WTC11 (cell line): ENCODE results near the gene ETV6. TPM values are rescaled to one million over a fixed set of nuclear protein-coding genes. Genes with fewer than 3 reads are reported as not detected.

Experiments
- ATAC-seq: fragments of 200-7000 bp; cut with Tn5 transposase; 2 replicates; pipeline ENCODE4 v1.10.0; 2021; ENCODE audit warnings: mild to moderate bottlenecking, moderate library complexity
- CTCF ChIA-PET: fragments of 300-600 bp; sonication (Branson Sonifier 250); formaldehyde crosslinking; loops from one replicate; lab custom pipeline; 2021; ENCODE audit warnings: antibody characterized with exemption; lab: Charles Lee
- POLR2A ChIA-PET: fragments of 350-600 bp; sonication (Branson Sonifier 250); formaldehyde crosslinking; loops from one replicate; lab custom pipeline; 2021; ENCODE audit warnings: antibody characterized with exemption; lab: Charles Lee
- DNase-seq: peaks from one replicate; pipeline ENCODE4 v3.0.0; 2021; ENCODE audit warnings: low spot score
- H3K27ac Mint-ChIP-seq: 2 replicates; pipeline ENCODE4 v1.8.0; 2021; ENCODE audit warnings: mixed read lengths
- H3K27me3 Mint-ChIP-seq: 2 replicates; pipeline ENCODE4 v1.8.0; 2021; ENCODE audit warnings: low read depth, mild to moderate bottlenecking, moderate library complexity, mixed read lengths
- H3K36me3 Mint-ChIP-seq: 2 replicates; pipeline ENCODE4 v1.8.0; 2021; ENCODE audit warnings: mixed read lengths
- H3K4me1 Mint-ChIP-seq: 2 replicates; pipeline ENCODE4 v1.8.0; 2022; ENCODE audit warnings: mixed read lengths
- H3K4me3 Mint-ChIP-seq: 2 replicates; pipeline ENCODE4 v1.8.0; 2021; ENCODE audit warnings: mild to moderate bottlenecking, moderate library complexity, mixed read lengths
- H3K9me3 Mint-ChIP-seq: 2 replicates; pipeline ENCODE4 v1.8.0; 2021; ENCODE audit warnings: mixed read lengths
- ATF3 ChIP-seq: sonication (generic); formaldehyde crosslinking; conservative IDR thresholded peaks from 2 replicates; pipeline ENCODE4 v1.8.1; 2022; ENCODE audit warnings: mild to moderate bottlenecking, missing genetic modification reagents
- CDX4 ChIP-seq: fragments of 250-450 bp; sonication (Bioruptor Pico); IDR thresholded peaks from 2 replicates; pipeline ENCODE4 v1.9.0; 2021; ENCODE audit warnings: moderate library complexity, mild to moderate bottlenecking, inconsistent platforms, borderline replicate concordance
- CREB1 ChIP-seq: sonication (generic); formaldehyde crosslinking; IDR thresholded peaks from 2 replicates; pipeline ENCODE4 v1.8.0; 2023; ENCODE audit warnings: mild to moderate bottlenecking, missing genetic modification reagents
- ELF4 ChIP-seq: sonication (generic); formaldehyde crosslinking; IDR thresholded peaks from 2 replicates; pipeline ENCODE4 v1.8.1; 2022; ENCODE audit warnings: low read depth, mild to moderate bottlenecking, moderate library complexity, missing genetic modification reagents
- ESRRA ChIP-seq: sonication (generic); formaldehyde crosslinking; IDR thresholded peaks from 2 replicates; pipeline ENCODE4 v1.8.1; 2022; ENCODE audit warnings: mild to moderate bottlenecking, missing genetic modification reagents, borderline replicate concordance
- HMGA2 ChIP-seq: fragments of 250-450 bp; sonication (Bioruptor Pico); IDR thresholded peaks from 2 replicates; pipeline ENCODE4 v1.4.0; 2021; ENCODE audit warnings: mild to moderate bottlenecking, moderate library complexity
- IRF2 ChIP-seq: sonication (generic); formaldehyde crosslinking; IDR thresholded peaks from 2 replicates; pipeline ENCODE4 v1.8.0; 2022; ENCODE audit warnings: low read depth, missing genetic modification reagents, borderline replicate concordance
- NFYB ChIP-seq: sonication (generic); formaldehyde crosslinking; conservative IDR thresholded peaks from 2 replicates; pipeline ENCODE4 v1.8.0; 2022; ENCODE audit warnings: low read depth, missing genetic modification reagents
- OVOL2 ChIP-seq: fragments of 250-450 bp; sonication (Bioruptor Pico); IDR thresholded peaks from 2 replicates; pipeline ENCODE4 v1.9.0; 2021; ENCODE audit warnings: mild to moderate bottlenecking, borderline replicate concordance
- TCF7 ChIP-seq: sonication (generic); formaldehyde crosslinking; IDR thresholded peaks from 2 replicates; pipeline ENCODE4 v1.8.0; 2022; ENCODE audit warnings: mild to moderate bottlenecking, low read depth, missing genetic modification reagents, moderate library complexity
- USF2 ChIP-seq: sonication (generic); formaldehyde crosslinking; IDR thresholded peaks from 2 replicates; pipeline ENCODE4 v1.8.1; 2023; ENCODE audit warnings: mild to moderate bottlenecking, missing genetic modification reagents, moderate library complexity
- ZNF416 ChIP-seq: fragments of 250-450 bp; sonication (Bioruptor Pico); IDR thresholded peaks from 2 replicates; pipeline ENCODE4 v1.9.0; 2021; ENCODE audit warnings: mild to moderate bottlenecking, inconsistent platforms
- total RNA-seq: library from RNA; stranded (reverse); gene quantifications from 3 replicates; pipeline ENCODE4 v1.2.3, GENCODE V29; 2021
- TF ChIP-seq, protein P1 (sequence below): sonication (generic); formaldehyde crosslinking; IDR thresholded peaks from 2 replicates; pipeline ENCODE4 v1.8.0; 2022; ENCODE audit warnings: mild to moderate bottlenecking, missing genetic modification reagents
- TF ChIP-seq, protein P2 (sequence below): sonication (generic); formaldehyde crosslinking; IDR thresholded peaks from 2 replicates; pipeline ENCODE4 v1.8.1; 2023; ENCODE audit warnings: mild to moderate bottlenecking, missing genetic modification reagents, moderate library complexity
- TF ChIP-seq, protein P3 (sequence below): fragments of 250-450 bp; sonication (Bioruptor Pico); IDR thresholded peaks from 2 replicates; pipeline ENCODE4 v1.9.0; 2021; ENCODE audit warnings: mild to moderate bottlenecking
- TF ChIP-seq, protein P4 (sequence below): sonication (generic); formaldehyde crosslinking; IDR thresholded peaks from 2 replicates; pipeline ENCODE4 v1.8.1; 2022; ENCODE audit warnings: low read depth, mild to moderate bottlenecking, moderate library complexity, missing genetic modification reagents, borderline replicate concordance
- TF ChIP-seq, protein P5 (sequence below): sonication (generic); formaldehyde crosslinking; IDR thresholded peaks from 2 replicates; pipeline ENCODE4 v1.8.0; 2023; ENCODE audit warnings: mild to moderate bottlenecking, missing genetic modification reagents
- TF ChIP-seq, protein P6 (sequence below): fragments of 250-450 bp; sonication (Bioruptor Pico); conservative IDR thresholded peaks from 2 replicates; pipeline ENCODE4 v1.9.0; 2021; ENCODE audit warnings: mild to moderate bottlenecking

Gene ETV6
- total RNA-seq, 1 experiment from 2014 or later = 23.5 TPM

- TF ChIP-seq, protein P1, sequence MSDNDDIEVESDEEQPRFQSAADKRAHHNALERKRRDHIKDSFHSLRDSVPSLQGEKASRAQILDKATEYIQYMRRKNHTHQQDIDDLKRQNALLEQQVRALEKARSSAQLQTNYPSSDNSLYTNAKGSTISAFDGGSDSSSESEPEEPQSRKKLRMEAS (CRISPR knock-in tag) = no peak
- TF ChIP-seq ELF4 (CRISPR knock-in tag) = no peak
- TF ChIP-seq CREB1 (CRISPR knock-in tag) = no peak
- TF ChIP-seq, protein P2, sequence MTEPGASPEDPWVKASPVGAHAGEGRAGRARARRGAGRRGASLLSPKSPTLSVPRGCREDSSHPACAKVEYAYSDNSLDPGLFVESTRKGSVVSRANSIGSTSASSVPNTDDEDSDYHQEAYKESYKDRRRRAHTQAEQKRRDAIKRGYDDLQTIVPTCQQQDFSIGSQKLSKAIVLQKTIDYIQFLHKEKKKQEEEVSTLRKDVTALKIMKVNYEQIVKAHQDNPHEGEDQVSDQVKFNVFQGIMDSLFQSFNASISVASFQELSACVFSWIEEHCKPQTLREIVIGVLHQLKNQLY (CRISPR knock-in tag) = no peak
- TF ChIP-seq CDX4 (CRISPR knock-in tag) = no peak
- TF ChIP-seq NFYB = no peak
- TF ChIP-seq, protein P3, sequence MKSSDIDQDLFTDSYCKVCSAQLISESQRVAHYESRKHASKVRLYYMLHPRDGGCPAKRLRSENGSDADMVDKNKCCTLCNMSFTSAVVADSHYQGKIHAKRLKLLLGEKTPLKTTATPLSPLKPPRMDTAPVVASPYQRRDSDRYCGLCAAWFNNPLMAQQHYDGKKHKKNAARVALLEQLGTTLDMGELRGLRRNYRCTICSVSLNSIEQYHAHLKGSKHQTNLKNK (CRISPR knock-in tag) = no peak
- no peak for TF ChIP-seq ATF3 (CRISPR knock-in tag)
- TF ChIP-seq IRF2 (CRISPR knock-in tag) = no peak
- TF ChIP-seq ESRRA (CRISPR knock-in tag) = no peak
- CTCF ChIA-PET = interaction anchor here (1.1 to 2.5 kb wide), 4 partner anchors 14 to 122 kb away, joined by 3 to 22 read pairs (median 3); no protein-coding TSS in a partner anchor
- peaks cover 13% of the 10 kb centered on the region for H3K9me3 Mint-ChIP-seq
- no peak overlapping the region for H3K4me3 Mint-ChIP-seq
- no peaks in the 10 kb centered on the region for H3K27me3 Mint-ChIP-seq
- peaks cover 51% of the 10 kb centered on the region for H3K4me1 Mint-ChIP-seq
- H3K27ac Mint-ChIP-seq = peak overlapping the region; percentile 85
- ATAC-seq (peak; percentile 58), DNase-seq (no peak)
- peaks cover 16% of the 10 kb centered on the region for H3K36me3 Mint-ChIP-seq
- POLR2A ChIA-PET = interaction anchor here (0.5 to 1.0 kb wide), 2 partner anchors 27 to 267 kb away, joined by 3 to 4 read pairs; partner anchors contain the start of gene ETV6
These were observed 26.6 kb upstream of the ETV6 start for GRCh38 chr12:11622876-11623281.

DNA sequence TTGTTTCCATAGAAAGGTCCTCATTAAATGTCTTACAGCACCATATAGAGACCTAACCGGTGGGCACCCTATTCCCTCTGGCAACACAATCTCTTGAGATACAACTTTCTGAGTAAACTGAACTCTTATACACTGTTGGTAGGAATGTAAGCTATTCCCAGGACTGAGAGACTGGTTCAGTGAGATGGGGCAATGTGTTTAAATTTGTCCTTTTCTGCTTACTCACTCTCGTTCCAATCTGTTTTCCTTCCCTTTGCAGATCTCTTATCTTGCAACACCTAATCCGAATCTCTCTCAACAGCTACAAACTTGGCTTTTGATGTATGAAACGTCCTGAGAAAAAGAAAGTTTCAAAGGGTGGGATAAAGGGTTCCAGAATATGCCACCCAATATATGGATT, 26.1 kb upstream of the ETV6 start:
- peak; percentile 25; the same call in 1 of the 2 replicates for ATAC-seq
- Mint-ChIP-seq H3K4me1 (peaks cover 47% of the 10 kb centered on the region), H3K9me3 (peaks cover 13% of the 10 kb centered on the region), H3K27ac (peak overlapping the region; percentile 85), H3K36me3 (peaks cover 16% of the 10 kb centered on the region), H3K27me3 (no peaks in the 10 kb centered on the region), H3K4me3 (no peak overlapping the region)
- TF ChIP-seq, protein P3 (CRISPR knock-in tag) = no peak
- no peak for TF ChIP-seq CREB1 (CRISPR knock-in tag)
- TF ChIP-seq HMGA2 (CRISPR knock-in tag) = no peak
- no peak for TF ChIP-seq CDX4 (CRISPR knock-in tag)
- TF ChIP-seq NFYB = no peak
- TF ChIP-seq ZNF416 (CRISPR knock-in tag) = no peak
- TF ChIP-seq OVOL2 (CRISPR knock-in tag) = no peak
- TF ChIP-seq, protein P4, sequence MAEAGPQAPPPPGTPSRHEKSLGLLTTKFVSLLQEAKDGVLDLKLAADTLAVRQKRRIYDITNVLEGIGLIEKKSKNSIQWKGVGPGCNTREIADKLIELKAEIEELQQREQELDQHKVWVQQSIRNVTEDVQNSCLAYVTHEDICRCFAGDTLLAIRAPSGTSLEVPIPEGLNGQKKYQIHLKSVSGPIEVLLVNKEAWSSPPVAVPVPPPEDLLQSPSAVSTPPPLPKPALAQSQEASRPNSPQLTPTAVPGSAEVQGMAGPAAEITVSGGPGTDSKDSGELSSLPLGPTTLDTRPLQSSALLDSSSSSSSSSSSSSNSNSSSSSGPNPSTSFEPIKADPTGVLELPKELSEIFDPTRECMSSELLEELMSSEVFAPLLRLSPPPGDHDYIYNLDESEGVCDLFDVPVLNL (CRISPR knock-in tag) = no peak
- TF ChIP-seq ATF3 (CRISPR knock-in tag) = no peak
- no peak for TF ChIP-seq TCF7
- TF ChIP-seq, protein P5, sequence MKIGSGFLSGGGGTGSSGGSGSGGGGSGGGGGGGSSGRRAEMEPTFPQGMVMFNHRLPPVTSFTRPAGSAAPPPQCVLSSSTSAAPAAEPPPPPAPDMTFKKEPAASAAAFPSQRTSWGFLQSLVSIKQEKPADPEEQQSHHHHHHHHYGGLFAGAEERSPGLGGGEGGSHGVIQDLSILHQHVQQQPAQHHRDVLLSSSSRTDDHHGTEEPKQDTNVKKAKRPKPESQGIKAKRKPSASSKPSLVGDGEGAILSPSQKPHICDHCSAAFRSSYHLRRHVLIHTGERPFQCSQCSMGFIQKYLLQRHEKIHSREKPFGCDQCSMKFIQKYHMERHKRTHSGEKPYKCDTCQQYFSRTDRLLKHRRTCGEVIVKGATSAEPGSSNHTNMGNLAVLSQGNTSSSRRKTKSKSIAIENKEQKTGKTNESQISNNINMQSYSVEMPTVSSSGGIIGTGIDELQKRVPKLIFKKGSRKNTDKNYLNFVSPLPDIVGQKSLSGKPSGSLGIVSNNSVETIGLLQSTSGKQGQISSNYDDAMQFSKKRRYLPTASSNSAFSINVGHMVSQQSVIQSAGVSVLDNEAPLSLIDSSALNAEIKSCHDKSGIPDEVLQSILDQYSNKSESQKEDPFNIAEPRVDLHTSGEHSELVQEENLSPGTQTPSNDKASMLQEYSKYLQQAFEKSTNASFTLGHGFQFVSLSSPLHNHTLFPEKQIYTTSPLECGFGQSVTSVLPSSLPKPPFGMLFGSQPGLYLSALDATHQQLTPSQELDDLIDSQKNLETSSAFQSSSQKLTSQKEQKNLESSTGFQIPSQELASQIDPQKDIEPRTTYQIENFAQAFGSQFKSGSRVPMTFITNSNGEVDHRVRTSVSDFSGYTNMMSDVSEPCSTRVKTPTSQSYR (CRISPR knock-in tag) = no peak
- no peak for TF ChIP-seq USF2 (CRISPR knock-in tag)
- TF ChIP-seq, protein P6, sequence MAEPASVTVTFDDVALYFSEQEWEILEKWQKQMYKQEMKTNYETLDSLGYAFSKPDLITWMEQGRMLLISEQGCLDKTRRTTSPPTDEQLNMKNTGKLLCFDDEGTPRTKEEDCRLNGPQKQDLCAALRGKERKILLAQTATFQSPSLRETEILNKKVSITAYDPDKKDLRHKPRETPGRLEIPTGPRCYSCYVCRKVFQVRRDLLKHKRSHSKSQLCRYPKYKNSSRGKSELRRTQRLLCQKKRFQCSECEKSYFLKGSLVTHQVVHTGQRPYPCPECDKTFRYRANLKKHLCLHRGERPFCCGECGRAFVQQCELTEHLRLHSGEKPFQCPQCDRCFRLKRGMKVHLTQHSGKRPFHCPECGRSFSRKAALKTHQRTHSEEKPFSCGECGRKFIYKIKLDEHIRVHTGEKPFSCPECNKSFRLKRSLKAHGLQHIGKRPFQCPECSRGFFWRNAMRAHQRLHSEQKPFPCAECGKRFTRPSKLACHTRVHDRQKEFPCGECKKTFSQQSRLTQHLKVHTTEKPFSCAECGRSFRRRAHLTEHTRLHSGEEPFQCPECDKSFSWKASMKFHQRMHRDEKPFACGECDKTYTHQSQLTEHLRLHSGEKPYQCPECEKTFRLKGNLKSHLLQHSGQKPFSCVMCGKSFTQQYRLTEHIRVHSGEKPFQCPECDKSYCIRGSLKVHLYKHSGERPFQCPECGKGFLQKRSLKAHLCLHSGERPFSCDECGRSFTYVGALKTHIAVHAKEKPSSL (CRISPR knock-in tag) = no peak
- CTCF ChIA-PET = interaction anchor here (0.7 to 2.5 kb wide), 6 partner anchors 14 to 414 kb away, joined by 3 to 22 read pairs (median 4); no protein-coding TSS in a partner anchor
- POLR2A ChIA-PET = interaction anchor here (1.0 kb wide), 1 partner anchor 26 kb away, joined by 4 read pairs; the partner anchor contains the start of gene ETV6
- no peak for DNase-seq
